ENCODE results near the gene GPR55. TPM values are rescaled to one million over a fixed set of nuclear protein-coding genes. Genes with fewer than 3 reads are reported as not detected.

Gene GPR55
- polyA plus RNA-seq, 4 donors = 0.16 to 0.55 (median 0.29) TPM

DNA sequence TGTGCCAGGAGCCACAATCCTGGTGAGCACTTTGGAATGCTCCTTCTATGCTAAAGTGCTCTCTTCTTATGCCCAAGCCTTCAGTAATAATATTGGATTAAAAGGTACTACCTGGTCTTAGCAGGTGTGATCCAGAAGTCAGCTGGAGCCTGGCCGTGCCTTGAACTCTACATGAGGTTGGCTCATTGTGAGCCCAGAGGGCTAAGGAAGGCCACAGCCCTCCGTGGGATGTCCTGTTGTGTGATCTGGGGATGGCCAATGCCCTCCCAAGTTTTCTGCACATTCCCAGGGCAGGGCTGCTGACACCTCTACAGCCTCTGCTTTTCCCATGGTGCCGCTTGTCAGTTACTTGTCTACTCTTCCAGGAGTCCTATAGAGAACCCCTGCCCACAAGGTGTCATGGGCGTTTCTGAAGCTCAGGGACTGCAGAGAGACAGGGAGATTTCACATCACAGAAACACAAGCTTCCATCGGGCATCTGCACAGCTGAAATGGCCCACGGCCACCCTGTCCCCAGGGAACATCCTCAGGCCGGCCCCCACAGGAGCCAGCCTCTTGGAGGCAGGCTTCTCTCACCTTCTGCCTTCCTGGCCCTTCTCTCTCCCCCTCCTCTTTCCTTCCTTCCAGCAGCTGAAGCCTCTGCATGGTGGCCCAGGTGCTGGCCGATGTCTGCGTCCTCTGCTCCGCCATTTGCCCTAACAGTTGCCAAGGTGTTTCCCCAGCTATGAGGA is 27.3 kb upstream of the GPR55 start:
- DNase-seq (ENCODE audit: low read depth in 4 of 4, low spot score in 3 of 4) = no peak

DNA sequence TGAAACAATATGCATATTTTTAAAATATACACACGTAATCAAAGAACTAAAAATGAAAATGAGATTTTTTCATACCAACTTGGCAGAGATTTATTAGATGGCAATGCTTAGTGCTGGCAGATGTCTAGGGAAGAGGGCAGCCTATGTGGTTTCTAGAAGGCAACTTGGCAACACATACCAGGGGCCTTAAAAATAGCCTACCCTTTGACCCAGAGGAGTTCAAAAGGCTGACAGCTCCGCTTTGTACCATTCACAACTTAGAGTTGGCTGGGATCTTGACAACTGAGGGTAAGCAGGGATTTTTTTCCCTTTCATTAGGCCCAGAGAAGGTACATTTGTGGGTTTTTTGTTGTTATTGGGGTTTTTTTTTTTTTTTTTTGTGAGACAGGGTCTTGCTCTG is 26.4 kb upstream of the GPR55 start:
- no peak for DNase-seq (ENCODE audit: low read depth in 4 of 4, low spot score in 3 of 4)

DNA sequence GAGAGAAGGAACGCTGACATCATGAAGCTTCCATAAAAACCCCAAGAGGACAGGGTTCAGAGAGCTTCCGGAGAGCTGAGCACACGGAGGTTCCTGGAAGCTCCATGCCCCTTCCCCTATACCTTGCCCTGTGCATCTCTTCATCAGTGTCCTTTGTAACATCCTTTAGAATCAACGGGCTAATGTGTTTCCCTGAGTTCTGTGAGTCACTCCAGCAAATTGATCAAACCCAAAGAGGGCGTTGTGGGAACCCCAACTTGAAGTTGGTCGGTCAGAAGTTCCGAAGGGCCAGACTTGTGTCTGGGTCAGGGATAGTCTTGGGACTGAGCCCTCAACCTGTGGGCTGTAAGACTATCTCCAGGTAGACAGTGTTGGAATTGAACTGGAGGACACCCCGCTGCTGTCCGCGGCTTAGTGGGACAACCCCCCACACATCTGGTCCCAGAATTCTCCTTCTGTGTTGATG is 25.9 kb upstream of the GPR55 start:
- no peak for DNase-seq (ENCODE audit: low read depth in 4 of 4, low spot score in 3 of 4)

DNA sequence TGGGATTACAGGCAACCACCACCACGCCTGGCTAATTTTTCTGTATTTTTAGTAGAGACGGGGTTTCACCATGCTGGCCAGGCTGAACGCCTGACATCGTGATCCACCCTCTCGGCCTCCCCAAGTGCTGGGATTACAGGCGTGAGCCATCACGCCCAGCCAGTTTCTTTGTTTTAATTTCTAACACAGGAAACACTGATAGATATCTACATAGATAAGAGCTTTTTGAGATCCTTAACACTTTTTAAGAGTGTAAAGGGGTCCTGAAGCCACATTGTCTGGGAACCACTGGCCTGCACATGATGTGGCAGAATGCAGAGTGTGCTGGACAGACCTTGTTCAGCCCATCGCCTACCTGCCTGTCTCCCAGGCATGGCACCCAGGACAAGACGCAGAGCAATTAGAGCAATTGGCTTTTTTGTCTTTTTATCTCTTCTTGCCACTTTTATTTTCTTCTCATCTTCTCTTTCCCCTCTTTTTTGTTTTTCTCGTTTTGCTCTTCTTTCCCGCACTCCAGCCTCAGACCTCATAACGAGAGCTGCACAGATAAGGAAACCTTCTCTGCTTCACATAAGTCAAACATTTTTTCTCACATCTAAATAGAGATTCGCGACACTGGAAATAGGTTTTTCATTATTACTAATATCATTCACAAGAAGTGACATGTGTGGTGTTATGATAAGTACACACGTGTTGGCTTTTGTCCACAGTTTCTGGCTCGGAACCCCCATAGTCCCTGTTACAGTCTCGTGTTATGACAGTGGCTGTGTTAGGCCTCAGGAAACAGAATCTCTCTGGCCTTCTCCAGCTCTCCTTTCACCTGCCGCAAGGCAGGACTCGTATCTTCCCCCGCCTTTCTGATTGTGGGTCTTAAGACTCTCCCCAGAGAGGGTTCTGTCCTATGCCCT is 25.2 kb upstream of the GPR55 start:
- DNase-seq (ENCODE audit: low read depth in 4 of 4, low spot score in 3 of 4) = no peak

DNA sequence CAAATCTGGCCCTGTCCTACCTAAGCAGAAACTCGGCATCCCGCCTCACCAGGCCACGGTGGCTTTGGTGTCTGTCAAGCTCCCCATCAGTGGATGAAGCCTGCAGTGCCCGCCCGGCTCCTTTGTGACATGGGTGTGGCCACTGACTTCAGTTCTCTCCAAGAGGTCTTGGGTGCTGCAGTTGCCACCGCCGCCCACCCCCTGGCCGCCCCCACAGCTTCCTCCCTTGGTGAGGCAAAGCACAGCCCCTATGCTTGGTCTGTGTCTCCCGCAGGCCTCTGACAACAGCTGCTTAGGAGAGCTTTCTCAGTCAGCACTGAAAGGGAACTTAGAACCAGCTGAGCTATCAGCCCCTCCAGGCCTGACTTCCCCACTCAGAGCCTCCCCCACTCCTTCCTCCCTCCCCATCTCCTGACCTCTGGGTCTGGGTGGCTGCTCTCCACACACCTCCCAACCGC is 22.9 kb upstream of the GPR55 start:
- DNase-seq (ENCODE audit: low read depth in 4 of 4, low spot score in 3 of 4) = no peak

DNA sequence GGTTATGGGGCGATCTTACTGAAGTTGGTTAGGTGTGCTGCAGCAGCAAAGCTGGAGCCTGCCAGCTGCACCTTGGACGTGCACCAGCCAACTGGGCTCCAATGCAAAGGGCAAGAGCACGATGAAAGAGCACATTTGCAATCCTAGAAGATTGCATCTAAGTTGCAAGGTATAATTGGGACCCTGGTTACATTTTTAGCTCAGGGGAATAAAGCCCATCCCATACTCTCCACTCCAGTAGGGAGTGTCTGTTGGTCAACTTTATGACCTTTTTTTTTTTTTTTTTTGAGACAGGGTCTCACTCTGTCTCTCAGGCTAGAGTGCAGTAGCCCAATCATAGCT is 22.2 kb upstream of the GPR55 start:
- no peak for DNase-seq (ENCODE audit: low read depth in 4 of 4, low spot score in 3 of 4)

DNA sequence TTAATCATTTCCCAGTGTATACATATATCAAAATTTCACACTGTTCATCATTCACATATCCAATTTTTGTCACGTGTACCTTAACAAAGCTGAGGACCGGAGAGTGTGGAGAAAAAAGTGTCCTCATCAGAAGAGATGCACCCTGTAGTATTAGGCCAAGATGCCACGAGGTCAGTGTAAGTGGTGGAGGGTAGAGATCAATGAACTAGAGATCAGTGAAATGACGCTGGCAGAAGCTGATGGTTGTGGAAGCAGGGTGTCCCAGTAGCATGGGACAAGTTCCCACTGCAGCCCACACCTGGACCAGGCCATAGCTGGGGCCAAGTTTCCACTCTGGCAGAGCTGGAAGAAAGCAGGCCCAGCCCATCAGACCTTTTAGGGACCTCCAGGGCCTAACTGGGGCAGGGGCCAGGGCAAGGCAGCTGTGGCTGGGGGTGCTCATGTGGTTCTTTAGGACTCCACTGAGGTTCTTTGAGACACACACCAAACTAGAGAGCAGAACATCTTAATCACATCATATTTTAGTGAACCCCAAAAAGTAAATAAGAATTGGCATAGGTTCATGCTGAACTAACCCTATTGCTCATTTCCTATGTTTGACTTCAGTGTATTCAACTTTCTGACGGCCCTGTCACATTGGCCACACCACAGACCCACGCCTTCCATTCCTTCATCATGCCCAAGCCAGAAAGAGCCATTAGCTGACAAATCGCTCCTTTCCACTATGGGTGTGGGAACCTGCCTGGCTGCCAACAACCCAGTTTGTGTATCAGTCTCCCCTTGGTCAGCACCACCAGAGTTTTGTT is 21.6 kb upstream of the GPR55 start:
- no peak for DNase-seq (ENCODE audit: low read depth in 4 of 4, low spot score in 3 of 4)

DNA sequence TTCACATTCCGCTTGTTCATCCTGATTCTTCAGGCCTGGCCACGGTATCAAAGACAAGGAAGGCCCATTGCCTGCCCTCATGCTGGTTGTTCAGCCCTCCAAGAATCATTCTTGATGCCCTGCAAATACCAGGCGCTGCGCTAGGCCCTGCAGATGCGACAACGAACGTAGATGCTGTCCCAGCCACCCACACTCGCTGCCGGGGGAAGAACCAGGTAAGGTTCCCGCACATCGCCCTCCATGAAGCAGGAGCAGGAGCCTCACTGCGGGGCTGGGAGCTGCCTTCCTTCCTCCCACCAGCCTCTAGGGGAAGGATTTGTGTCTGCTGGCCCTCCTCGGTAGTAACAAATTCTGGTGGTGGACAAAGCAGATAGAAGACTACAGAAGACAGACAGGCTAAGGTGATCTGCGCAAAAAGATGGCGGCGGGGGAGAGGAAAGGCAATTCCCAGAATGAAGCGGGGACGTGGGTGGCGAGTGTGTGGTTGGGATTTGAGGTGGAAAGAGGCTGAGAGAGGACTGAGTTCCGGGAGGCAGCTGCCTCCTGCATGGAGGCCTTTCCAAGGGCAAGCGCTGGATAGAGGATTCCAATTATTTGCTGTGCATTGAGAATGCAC is 19.8 kb upstream of the GPR55 start:
- DNase-seq (ENCODE audit: low read depth in 4 of 4, low spot score in 3 of 4) = no peak

DNA sequence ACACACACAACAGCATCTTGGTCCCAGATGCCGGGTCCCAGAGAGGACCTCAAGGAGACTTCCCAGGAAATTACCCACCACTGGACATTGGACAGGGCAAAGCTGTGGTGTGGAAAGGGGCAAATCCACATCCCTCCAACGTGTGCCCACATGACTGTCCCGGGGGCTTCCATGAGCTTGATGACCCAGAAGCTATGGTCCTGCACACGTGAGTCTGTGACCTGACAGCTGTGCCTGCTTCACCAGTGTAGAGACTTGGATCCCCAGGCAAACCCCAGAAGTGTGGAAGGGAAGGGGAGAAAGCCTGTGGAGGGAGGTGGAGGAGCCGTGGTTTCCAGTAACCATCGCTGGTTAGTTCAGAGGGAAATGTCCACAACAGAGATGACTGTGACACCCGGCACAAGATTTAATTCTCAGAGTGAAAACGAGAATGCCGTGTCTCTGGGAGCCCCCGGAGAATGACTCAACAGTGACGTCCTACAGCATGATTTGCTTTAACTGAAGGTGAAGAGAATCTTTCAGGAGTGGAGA is 19.1 kb upstream of the GPR55 start:
- no peak for DNase-seq (ENCODE audit: low read depth in 4 of 4, low spot score in 3 of 4)

DNA sequence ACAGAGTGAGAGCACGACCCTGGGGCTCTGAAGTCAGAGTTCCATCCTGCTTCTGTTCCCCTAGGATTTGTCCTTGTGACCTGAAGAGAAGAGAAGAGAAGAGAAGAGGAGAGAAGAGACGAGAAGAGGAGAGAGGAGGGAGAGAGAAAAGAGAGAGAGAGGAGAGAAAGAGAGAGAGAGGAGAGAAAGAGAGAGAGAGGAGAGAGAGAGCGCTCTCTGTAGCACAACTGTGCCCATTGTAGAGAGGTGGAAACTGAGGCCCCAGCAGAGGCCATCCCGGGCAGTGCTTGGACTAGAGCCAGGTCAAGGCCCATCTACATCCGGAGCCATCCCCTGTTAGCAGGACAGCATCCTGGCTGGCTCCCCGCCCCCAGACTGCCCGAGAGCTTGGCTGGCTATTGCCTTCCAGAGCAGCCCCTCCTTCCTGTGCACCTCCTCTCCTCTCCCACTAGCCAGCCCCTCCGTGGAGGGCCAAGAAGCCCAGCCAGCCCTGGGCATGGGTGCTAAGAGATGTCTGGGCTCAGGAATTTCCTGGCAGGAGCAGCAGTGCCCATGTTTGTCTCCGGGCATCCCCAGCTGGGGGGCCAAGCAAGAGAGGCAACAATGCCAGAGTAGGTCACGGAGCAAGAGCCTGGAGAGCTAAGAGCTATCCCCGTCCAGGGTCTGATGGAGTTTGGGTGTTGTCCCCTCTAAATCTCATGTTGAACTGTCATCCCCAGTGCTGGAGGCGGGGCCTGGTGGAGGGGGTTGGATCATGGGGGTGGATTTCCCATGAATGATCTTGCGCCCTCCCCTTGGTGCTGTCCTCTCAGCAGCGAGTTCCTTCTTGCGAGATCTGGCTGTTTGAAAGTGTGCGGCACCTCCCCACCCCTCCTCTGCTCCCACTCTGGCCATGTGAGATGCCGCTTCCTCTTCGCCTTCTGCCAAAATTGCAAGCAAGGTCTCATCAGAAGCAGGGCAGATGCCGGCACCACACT is 18.2 kb upstream of the GPR55 start:
- no peak for DNase-seq (ENCODE audit: low read depth in 4 of 4, low spot score in 3 of 4)

DNA sequence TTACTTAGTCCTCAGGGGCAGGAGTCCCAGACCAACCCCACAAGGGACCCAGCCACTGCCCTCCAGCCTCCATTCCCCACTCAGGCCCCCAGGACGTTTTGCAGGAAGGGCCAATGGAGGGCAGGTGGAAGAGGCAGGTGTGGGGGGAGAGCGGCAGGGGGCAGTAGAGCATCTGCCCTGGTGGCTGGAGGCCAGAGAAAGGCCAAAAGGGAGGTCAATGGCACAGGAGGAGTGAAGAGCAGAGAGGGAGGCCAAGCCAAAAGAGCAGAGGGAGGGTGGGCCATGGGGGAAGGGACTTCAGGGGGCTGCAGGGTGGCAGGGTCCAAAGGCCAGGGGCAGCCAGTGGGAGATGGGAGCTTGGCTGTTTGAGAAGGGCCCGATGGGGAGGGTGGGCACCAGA is 17.3 kb upstream of the GPR55 start:
- no peak for DNase-seq (ENCODE audit: low read depth in 4 of 4, low spot score in 3 of 4)

DNA sequence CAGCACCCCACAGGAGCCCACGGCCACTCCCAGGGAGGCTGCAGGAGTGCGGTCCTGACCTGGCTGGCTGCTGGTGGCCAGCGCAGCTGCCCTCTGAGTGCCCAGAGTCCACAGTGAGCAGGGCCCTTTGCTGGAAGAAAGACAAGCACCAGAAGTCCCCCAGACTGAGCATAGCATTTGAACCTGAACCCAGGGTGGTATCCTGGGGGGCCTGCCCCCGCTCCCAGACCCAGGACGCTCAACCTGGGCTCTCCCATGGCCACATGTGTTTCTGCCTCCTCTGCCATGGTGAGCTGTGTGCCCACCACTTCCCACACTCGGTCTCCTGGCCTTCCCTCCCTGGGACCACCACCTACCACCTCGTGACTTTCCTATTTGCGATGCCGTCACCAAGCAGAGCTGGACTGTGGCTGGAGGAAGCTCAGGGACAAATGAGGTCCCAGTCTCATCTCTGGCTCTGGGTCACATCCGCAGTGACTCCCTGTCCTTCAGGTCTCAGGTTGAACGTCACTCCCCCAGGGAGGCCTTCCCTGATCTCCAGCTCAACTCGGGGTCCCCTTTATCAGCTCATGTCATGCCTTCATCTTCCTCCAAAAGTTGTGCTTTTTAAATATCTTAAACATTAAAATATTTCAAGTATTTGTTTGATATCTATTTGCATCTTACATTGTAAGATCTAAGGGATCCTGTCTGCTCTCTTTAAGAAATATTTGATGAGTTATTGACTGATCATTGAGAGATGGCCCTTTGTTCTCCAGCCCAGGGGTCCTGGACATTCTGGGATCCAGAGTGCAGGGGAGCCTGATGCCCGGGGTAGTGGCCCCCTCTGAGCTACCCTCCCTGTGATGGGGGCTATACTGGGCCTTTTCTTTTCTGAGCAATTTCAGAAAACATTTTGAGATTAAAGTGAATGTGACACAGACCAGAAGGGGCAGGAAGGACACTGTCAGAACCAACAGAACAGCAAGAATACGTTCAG is 16.4 kb upstream of the GPR55 start:
- DNase-seq (ENCODE audit: low read depth in 4 of 4, low spot score in 3 of 4) = no peak

DNA sequence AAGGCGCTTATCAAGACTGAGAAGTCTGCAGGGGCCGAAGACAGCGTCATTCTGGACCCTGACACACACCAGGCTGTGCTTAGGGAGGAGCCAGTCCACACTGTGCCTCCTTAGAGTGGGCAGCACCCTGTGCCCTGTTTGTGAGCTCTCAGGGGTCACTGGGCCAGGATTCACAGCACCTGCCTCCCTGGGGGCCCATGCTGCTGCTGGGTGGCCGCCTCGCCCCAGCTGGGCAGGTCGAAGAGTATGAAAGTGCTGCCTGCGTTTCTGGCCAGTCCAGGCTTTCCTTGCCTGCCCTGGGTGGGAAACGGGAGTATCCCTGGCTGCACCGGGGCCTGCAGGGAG is 15.4 kb upstream of the GPR55 start:
- no peak for DNase-seq (ENCODE audit: low read depth in 4 of 4, low spot score in 3 of 4)

DNA sequence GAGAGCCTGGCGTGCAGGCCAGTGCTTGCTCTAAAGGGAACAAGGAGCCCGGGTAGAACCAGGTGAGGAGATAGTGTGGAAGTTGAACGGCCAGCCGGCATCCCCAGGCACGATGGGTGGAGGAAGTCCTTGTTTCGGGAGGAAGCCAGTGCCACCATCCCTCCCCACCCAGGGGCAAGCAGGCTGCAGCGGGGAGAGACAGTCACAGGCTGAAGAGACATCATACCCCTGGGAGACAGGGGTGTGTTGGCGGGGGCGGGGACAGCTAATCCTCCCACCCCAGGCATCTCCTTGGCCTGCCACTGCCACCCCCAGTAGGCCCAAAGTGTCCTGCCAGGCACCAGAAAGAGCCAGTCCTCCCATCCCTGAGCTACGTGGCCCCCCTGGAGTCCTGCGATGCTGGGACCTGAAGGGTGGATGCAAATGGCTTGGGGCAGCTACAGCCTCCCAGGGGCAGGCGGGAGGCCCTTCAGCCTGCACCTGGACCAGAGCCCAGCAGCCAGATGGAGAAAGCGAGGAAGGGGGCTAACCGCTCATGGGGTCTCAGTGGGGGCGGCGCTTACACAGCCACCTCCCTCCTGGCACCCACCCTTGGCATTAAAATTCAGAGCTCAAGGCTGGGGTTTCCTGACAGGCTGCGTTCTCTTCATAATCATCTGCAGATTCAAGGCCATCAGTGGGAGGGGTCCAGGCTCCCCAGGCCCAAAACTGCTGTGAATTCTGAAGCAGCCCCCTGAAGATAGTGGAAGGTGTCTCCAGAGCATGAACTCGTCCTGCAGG is 14.8 kb upstream of the GPR55 start:
- DNase-seq (ENCODE audit: low read depth in 4 of 4, low spot score in 3 of 4) = no peak

DNA sequence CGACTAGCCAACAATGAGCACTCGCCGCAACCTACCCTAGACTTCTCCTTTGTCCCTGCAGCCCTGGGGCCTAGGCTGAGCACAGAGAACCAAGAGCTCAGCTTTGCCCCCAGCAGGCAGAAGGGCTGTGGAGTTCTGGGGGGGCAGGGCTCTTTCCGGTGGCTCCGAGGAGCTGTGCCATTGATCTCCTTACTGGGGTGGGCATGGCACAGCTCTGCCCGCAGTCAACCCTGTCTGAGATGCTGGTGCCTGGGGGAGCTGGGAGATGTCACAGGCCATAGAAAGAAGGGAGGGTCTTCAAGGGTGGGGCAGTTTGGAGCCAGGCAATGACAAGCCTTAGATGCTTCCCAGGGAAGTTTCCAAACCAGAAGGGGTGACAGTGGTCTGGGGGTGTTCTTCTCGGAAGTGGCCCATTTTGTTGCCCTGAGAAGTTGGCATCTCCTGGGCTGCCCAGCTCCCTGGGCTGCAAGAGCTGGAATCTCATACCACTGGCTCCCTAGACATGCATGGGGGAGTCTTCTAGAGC is 14.1 kb upstream of the GPR55 start:
- no peak for DNase-seq (ENCODE audit: low read depth in 4 of 4, low spot score in 3 of 4)

DNA sequence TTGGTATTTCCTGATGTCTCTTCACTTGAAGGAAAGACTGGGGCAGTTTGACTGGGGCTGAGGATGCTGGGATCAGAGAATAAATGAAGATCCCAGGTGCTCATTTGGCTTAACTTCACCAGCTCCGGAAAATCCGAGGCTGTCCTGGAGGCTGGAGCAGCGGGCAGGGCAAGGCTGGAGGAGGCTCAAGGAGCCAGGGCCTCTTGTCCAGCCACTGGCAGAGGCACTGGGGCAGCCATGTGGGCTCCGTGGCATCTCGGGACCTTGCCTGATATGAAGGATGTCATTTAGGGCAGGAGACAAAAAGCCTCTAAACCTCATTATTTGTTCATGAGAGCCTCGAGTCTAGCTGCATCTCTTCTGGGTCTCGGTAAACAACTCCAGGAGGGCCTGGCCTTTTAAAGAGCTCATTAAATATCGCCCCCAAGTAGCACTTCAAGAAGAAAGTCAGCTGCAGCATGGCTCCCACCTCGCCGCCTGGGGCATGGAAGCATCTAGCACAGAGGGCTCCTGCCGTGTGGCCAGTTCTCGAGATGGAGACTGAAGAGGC is 13.5 kb upstream of the GPR55 start:
- no peak for DNase-seq (ENCODE audit: low read depth in 4 of 4, low spot score in 3 of 4)

DNA sequence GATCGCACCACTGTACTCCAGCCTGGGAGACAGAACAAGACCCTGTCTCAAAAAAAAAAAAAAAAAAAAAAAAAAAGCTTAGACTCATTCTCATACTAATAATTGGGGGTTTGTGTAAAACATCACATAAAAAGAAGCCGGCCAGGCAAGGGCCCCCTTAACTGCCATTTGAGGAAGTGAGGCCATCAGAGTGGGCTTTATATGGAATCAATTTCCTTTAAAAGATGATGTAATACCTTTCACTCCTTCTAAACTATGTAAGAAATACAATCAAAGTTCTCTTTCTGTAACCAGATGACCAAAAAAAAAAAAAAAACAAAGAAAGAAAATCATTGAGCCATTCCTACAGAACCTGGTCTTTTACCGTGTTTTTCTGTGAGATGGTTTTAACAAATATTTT is 13.1 kb upstream of the GPR55 start:
- DNase-seq (ENCODE audit: low read depth in 4 of 4, low spot score in 3 of 4) = no peak
